Fibroblast of lung (primary cell): ENCODE data around the gene TMEM234.

Source experiments
- EZH2 ChIP-seq: IDR thresholded peaks from 2 replicates; pipeline ENCODE4 v1.5.1; 2012; ENCODE audit warnings: low read length, control low read depth, mild to moderate bottlenecking; ENCODE audit errors: missing control alignments
- TF ChIP-seq, protein P1 (sequence below), 2 donors: IDR thresholded peaks in 1 of 2; conservative IDR thresholded peaks in 1 of 2; 1 replicate in 1 of 2; 2 replicates in 1 of 2; pipeline ENCODE4 v1.5.1; 2011 to 2012; ENCODE audit warnings: low read length in 2 of 2, control low read depth in 1 of 2, inconsistent platforms in 1 of 2, low read depth in 1 of 2, mild to moderate bottlenecking in 1 of 2

DNA sequence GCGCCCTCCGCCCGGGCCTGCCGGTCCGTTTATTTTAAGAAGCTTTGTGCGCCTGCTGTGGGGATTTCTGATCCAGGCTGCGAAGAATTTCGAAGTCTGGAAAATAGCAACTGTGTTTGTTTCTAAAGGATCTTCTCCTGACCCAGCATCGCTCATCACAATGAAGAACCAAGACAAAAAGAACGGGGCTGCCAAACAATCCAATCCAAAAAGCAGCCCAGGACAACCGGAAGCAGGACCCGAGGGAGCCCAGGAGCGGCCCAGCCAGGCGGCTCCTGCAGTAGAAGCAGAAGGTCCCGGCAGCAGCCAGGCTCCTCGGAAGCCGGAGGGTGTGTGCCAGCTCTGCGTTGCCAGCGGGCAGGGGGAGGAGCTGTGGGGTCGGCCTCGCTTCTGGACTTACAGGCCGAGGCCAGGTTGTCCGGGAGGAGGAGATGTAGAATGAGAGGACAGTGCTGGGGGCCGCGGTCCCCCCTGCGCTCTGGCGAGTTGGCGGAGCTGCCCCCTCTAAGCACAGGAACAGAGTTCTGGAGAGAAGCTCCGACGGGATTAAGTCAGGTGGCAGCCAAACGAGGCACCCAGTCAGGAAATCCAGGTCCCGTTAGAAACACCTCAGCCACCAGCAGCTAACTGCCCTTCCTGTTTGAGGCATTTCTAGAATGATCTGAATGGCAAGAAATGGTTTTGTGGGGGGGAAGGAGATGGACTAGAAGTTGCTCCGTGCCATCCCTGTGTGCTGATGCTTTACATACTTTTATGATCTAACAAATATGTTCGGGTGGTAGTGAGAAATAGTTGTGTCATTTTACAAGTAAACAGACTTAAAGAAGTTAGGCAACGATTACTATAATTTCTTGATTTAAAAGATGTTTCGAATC is 41.7 kb downstream of the TMEM234 start:
- TF ChIP-seq EZH2: no peak
- TF ChIP-seq, protein P1, sequence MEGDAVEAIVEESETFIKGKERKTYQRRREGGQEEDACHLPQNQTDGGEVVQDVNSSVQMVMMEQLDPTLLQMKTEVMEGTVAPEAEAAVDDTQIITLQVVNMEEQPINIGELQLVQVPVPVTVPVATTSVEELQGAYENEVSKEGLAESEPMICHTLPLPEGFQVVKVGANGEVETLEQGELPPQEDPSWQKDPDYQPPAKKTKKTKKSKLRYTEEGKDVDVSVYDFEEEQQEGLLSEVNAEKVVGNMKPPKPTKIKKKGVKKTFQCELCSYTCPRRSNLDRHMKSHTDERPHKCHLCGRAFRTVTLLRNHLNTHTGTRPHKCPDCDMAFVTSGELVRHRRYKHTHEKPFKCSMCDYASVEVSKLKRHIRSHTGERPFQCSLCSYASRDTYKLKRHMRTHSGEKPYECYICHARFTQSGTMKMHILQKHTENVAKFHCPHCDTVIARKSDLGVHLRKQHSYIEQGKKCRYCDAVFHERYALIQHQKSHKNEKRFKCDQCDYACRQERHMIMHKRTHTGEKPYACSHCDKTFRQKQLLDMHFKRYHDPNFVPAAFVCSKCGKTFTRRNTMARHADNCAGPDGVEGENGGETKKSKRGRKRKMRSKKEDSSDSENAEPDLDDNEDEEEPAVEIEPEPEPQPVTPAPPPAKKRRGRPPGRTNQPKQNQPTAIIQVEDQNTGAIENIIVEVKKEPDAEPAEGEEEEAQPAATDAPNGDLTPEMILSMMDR (conservative IDR thresholded peaks at IDR 0.05 in 1 of 2, IDR thresholded peaks at IDR 0.05 in 1 of 2; ENCODE audit: low read depth in 1 of 2, low read length in 2 of 2): no peak
